GM18520 (cell line): ENCODE data around the gene CFAP92.

Source experiments
- ATAC-seq: cut with Tn5 transposase; IDR thresholded peaks from one replicate; pipeline ENCODE4 v1.9.1; 2021; ENCODE audit not compliant: unreplicated experiment

Gene CFAP92

GRCh38 chr3:128993461-128994172 is at the start of gene CFAP92:
Gene CFAP92 (minus strand): TSS chr3:128994076. CDS start chr3:128993304, 772 bp downstream.
- ATAC-seq: peak; percentile 52

GRCh38 chr3:129040579-129041300 is 46.9 kb upstream of the CFAP92 start:
- no peak for ATAC-seq

- no peak for ATAC-seq
These were observed 46.1 kb upstream of the CFAP92 start for GRCh38 chr3:129040039-129040336.

GRCh38 chr3:129039271-129040038 is 45.6 kb upstream of the CFAP92 start:
- ATAC-seq: no peak

GRCh38 chr3:129038121-129038855 is 44.4 kb upstream of the CFAP92 start:
- ATAC-seq: no peak

GRCh38 chr3:129037093-129037419 is 43.2 kb upstream of the CFAP92 start:
- ATAC-seq: no peak

GRCh38 chr3:129036222-129037092 is 42.6 kb upstream of the CFAP92 start:
- no peak for ATAC-seq

- ATAC-seq: no peak
These were observed 41.7 kb upstream of the CFAP92 start for GRCh38 chr3:129035360-129036221.

- no peak for ATAC-seq
These were observed 40.8 kb upstream of the CFAP92 start for GRCh38 chr3:129034642-129035041.

GRCh38 chr3:129033633-129034321 is 39.9 kb upstream of the CFAP92 start:
- ATAC-seq: no peak

- no peak for ATAC-seq
These were observed 39.3 kb upstream of the CFAP92 start for GRCh38 chr3:129033151-129033550.

- ATAC-seq: no peak
These were observed 38.8 kb upstream of the CFAP92 start for GRCh38 chr3:129032716-129033115.

GRCh38 chr3:129031476-129032215 is 37.8 kb upstream of the CFAP92 start:
- ATAC-seq: no peak

- no peak for ATAC-seq
These were observed 36.7 kb upstream of the CFAP92 start for GRCh38 chr3:129030611-129031010.

GRCh38 chr3:129028866-129029265 is 35.0 kb upstream of the CFAP92 start:
- ATAC-seq: no peak

GRCh38 chr3:129027544-129027880 is 33.6 kb upstream of the CFAP92 start:
- ATAC-seq: no peak

- peak; percentile 97 for ATAC-seq
These were observed 33.1 kb upstream of the CFAP92 start for GRCh38 chr3:129026728-129027543.
